ENCODE measurements around the gene FNIP1. TPM values are rescaled to one million over a fixed set of nuclear protein-coding genes. Genes with fewer than 3 reads are reported as not detected.

The FNIP1 gene
- total RNA-seq, 3 donors from 2014 or later (not counting 1 experiment from before 2014, with no cell fraction given) = 49.6 to 54.6 (median 50.8) TPM

GRCh38 chr5:131759704-131760103 is 37.1 kb downstream of the FNIP1 start:
- no peak for DNase-seq
- no peak for TF ChIP-seq CTCF (IDR thresholded peaks at IDR 0.05)
- Mint-ChIP-seq H3K27me3 (ENCODE audit: low read depth in 2 of 2) (no peaks in the 10 kb centered on the region), H3K4me1 (peaks cover 44 to 50% of the 10 kb centered on the region in 2 donors), H3K27ac (no peak overlapping the region), H3K36me3 (no peaks in the 10 kb centered on the region), H3K9me3 (peaks cover 2% of the 10 kb centered on the region in 2 donors), H3K4me3 (no peak overlapping the region)
- no CpG with 5 or more reads among the region's 1 CpG for WGBS (ENCODE audit: insufficient coverage)
- intact Hi-C loops (cut with micrococcal nuclease) = no loop called here
- no peak overlapping the region for H3K4me3 ChIP-seq (ENCODE audit: low read length)
- H3K27ac ChIP-seq (ENCODE audit: low read length) = no peak overlapping the region
- peaks cover 2% of the 10 kb centered on the region for H3K4me1 ChIP-seq (ENCODE audit: control insufficient read depth, insufficient read depth, low read length)
- H3K36me3 ChIP-seq (ENCODE audit: control insufficient read depth, insufficient read depth, low read length) = no peaks in the 10 kb centered on the region
- no peak for ATAC-seq
- H3K9me3 ChIP-seq (ENCODE audit: control insufficient read depth, insufficient read depth, low read length) = no peaks in the 10 kb centered on the region
- H3K27me3 ChIP-seq (ENCODE audit: control insufficient read depth, insufficient read depth, low read length) = no peaks in the 10 kb centered on the region

GRCh38 chr5:131758520-131758900 is 38.3 kb downstream of the FNIP1 start:
- peak overlapping the region; percentile 25 for H3K4me3 Mint-ChIP-seq
- Histone ChIP-seq H3K27ac (ENCODE audit: low read length) (no peak overlapping the region), H3K4me3 (ENCODE audit: low read length) (no peak overlapping the region), H3K9me3 (ENCODE audit: control insufficient read depth, insufficient read depth, low read length) (no peaks in the 10 kb centered on the region), H3K27me3 (ENCODE audit: control insufficient read depth, insufficient read depth, low read length) (no peaks in the 10 kb centered on the region), H3K36me3 (ENCODE audit: control insufficient read depth, insufficient read depth, low read length) (no peaks in the 10 kb centered on the region), H3K4me1 (ENCODE audit: control insufficient read depth, insufficient read depth, low read length) (peaks cover 2% of the 10 kb centered on the region)
- peaks cover 48 to 50% of the 10 kb centered on the region in 2 donors for H3K4me1 Mint-ChIP-seq
- H3K9me3 Mint-ChIP-seq = peaks cover 2% of the 10 kb centered on the region in 2 donors
- H3K36me3 Mint-ChIP-seq = no peaks in the 10 kb centered on the region
- peak overlapping the region in 1 of 2 donors; percentile 46 for H3K27ac Mint-ChIP-seq
- ATAC-seq (peak in 2 of 3 donors; percentile 63 to 67), DNase-seq (no peak)
- 67% methylated on average over 1 of the region's 3 CpGs for WGBS (ENCODE audit: insufficient coverage)
- no peak for TF ChIP-seq CTCF (IDR thresholded peaks at IDR 0.05)
- no peaks in the 10 kb centered on the region for H3K27me3 Mint-ChIP-seq (ENCODE audit: low read depth in 2 of 2)
- intact Hi-C loops (cut with micrococcal nuclease) = no loop called here

- Mint-ChIP-seq H3K36me3 (no peaks in the 10 kb centered on the region), H3K9me3 (peaks cover 2% of the 10 kb centered on the region in 2 donors), H3K4me3 (peak overlapping the region; percentile 25), H3K4me1 (peaks cover 43 to 45% of the 10 kb centered on the region in 2 donors), H3K27ac (peak overlapping the region in 1 of 2 donors; percentile 46), H3K27me3 (ENCODE audit: low read depth in 2 of 2) (no peaks in the 10 kb centered on the region)
- Histone ChIP-seq H3K9me3 (ENCODE audit: control insufficient read depth, insufficient read depth, low read length) (no peaks in the 10 kb centered on the region), H3K27me3 (ENCODE audit: control insufficient read depth, insufficient read depth, low read length) (no peaks in the 10 kb centered on the region), H3K27ac (ENCODE audit: low read length) (no peak overlapping the region), H3K4me1 (ENCODE audit: control insufficient read depth, insufficient read depth, low read length) (peaks cover 2% of the 10 kb centered on the region), H3K4me3 (ENCODE audit: low read length) (no peak overlapping the region), H3K36me3 (ENCODE audit: control insufficient read depth, insufficient read depth, low read length) (no peaks in the 10 kb centered on the region)
- no CpG with 5 or more reads among the region's 1 CpG for WGBS (ENCODE audit: insufficient coverage)
- intact Hi-C loops (cut with micrococcal nuclease) = no loop called here
- DNase-seq = no peak
- TF ChIP-seq CTCF (IDR thresholded peaks at IDR 0.05) = no peak
- ATAC-seq = peak in 2 of 3 donors; percentile 22 to 24
Observed at GRCh38 chr5:131757830-131758519, 38.8 kb downstream of the FNIP1 start.

- no peak for DNase-seq
- no peak overlapping the region for H3K27ac ChIP-seq (ENCODE audit: low read length)
- H3K27me3 ChIP-seq (ENCODE audit: control insufficient read depth, insufficient read depth, low read length) = no peaks in the 10 kb centered on the region
- H3K4me3 ChIP-seq (ENCODE audit: low read length) = no peak overlapping the region
- WGBS (ENCODE audit: insufficient coverage) = 6% methylated on average over 1 of the region's 1 CpG
- no peaks in the 10 kb centered on the region for H3K36me3 ChIP-seq (ENCODE audit: control insufficient read depth, insufficient read depth, low read length)
- ATAC-seq = no peak
- TF ChIP-seq CTCF (IDR thresholded peaks at IDR 0.05) = no peak
- no peak overlapping the region for H3K4me3 Mint-ChIP-seq
- intact Hi-C loops (cut with micrococcal nuclease) = no loop called here
- no peaks in the 10 kb centered on the region for H3K9me3 Mint-ChIP-seq
- no peaks in the 10 kb centered on the region for H3K27me3 Mint-ChIP-seq (ENCODE audit: low read depth in 2 of 2)
- peaks cover 34 to 35% of the 10 kb centered on the region in 2 donors for H3K4me1 Mint-ChIP-seq
- peaks cover 2% of the 10 kb centered on the region for H3K4me1 ChIP-seq (ENCODE audit: control insufficient read depth, insufficient read depth, low read length)
- H3K36me3 Mint-ChIP-seq = no peaks in the 10 kb centered on the region
- H3K27ac Mint-ChIP-seq = no peak overlapping the region
- H3K9me3 ChIP-seq (ENCODE audit: control insufficient read depth, insufficient read depth, low read length) = no peaks in the 10 kb centered on the region
Observed at GRCh38 chr5:131756942-131757341, 39.9 kb downstream of the FNIP1 start.

Data from natural killer cell (primary cell).